Nephron progenitor cell (in vitro differentiated cells): Measurements from ENCODE around the gene P2RY11.

Experiments used
- DNase-seq: peaks from one replicate; pipeline ENCODE4 v3.0.0; 2021
- H3K27ac Mint-ChIP-seq: 2 replicates; pipeline ENCODE4 v1.8.0; 2021; ENCODE audit warnings: mild to moderate bottlenecking, moderate library complexity, mixed read lengths
- H3K27me3 Mint-ChIP-seq: 2 replicates; pipeline ENCODE4 v1.8.0; 2021; ENCODE audit warnings: mild to moderate bottlenecking, low read depth, mixed read lengths; ENCODE audit not compliant: poor library complexity
- H3K36me3 Mint-ChIP-seq: 2 replicates; pipeline ENCODE4 v1.8.0; 2021; ENCODE audit warnings: low read depth, mixed read lengths
- H3K4me1 Mint-ChIP-seq: 2 replicates; pipeline ENCODE4 v1.8.0; 2021; ENCODE audit warnings: mixed read lengths
- H3K4me3 Mint-ChIP-seq: 2 replicates; pipeline ENCODE4 v1.8.0; 2021; ENCODE audit warnings: mild to moderate bottlenecking, moderate library complexity, mixed read lengths
- H3K9me3 Mint-ChIP-seq: 2 replicates; pipeline ENCODE4 v1.8.0; 2021; ENCODE audit warnings: mild to moderate bottlenecking, moderate library complexity, mixed read lengths
- TF ChIP-seq, protein P1 (sequence below): fragments of 200-600 bp; sonication (generic); IDR thresholded peaks from 2 replicates; pipeline ENCODE4 v1.5.0; 2021; ENCODE audit warnings: antibody characterized with exemption

P2RY11 gene

DNA sequence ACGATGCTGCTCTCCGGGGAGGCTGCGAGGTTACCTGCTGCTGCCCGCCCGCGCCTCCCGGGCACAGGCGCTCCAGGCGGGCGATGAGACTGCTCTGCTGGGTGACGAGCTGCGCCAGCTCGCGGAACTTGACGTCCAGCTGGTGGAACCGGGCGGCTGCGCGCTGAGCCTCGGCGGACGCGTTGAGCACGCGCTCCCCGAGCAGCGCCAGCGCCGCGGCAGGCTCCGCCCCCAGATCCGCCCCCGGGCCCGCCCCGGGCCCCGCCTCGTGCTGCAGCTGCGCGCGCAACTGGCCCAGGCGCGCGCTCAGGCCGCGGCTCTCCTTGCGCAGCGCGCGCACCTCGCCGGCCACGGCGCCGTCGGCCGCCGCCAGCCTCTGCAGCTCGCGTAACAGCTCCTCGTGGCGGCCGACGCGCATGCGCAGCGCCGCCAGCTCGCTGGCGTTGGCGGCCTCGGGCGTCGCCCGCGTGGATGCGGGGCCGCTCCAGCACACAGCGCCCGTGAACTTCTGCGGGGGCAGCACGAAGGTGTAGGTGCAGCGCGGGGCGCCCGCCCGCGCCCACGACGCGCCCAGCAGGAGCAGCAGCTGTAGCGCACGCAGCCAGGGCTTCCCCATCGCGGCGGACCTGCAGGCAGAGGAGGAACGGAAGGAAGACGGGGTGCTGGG, 15.4 kb upstream of the P2RY11 start:
- TF ChIP-seq, protein P1, sequence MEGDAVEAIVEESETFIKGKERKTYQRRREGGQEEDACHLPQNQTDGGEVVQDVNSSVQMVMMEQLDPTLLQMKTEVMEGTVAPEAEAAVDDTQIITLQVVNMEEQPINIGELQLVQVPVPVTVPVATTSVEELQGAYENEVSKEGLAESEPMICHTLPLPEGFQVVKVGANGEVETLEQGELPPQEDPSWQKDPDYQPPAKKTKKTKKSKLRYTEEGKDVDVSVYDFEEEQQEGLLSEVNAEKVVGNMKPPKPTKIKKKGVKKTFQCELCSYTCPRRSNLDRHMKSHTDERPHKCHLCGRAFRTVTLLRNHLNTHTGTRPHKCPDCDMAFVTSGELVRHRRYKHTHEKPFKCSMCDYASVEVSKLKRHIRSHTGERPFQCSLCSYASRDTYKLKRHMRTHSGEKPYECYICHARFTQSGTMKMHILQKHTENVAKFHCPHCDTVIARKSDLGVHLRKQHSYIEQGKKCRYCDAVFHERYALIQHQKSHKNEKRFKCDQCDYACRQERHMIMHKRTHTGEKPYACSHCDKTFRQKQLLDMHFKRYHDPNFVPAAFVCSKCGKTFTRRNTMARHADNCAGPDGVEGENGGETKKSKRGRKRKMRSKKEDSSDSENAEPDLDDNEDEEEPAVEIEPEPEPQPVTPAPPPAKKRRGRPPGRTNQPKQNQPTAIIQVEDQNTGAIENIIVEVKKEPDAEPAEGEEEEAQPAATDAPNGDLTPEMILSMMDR, result no peak

GRCh38 chr19:10096615-10096963, 14.9 kb upstream of the P2RY11 start:
- Mint-ChIP-seq H3K4me1 (peaks cover 21% of the 10 kb centered on the region), H3K4me3 (no peak overlapping the region), H3K36me3 (no peaks in the 10 kb centered on the region), H3K27me3 (peaks cover 69% of the 10 kb centered on the region), H3K27ac (no peak overlapping the region), H3K9me3 (peaks cover 1% of the 10 kb centered on the region)
- no peak for DNase-seq
- TF ChIP-seq, protein P1, result no peak

More for the DNA sequence above, 15.4 kb upstream of the P2RY11 start:
- Mint-ChIP-seq H3K4me3 (no peak overlapping the region), H3K4me1 (peaks cover 21% of the 10 kb centered on the region), H3K27ac (no peak overlapping the region), H3K27me3 (peaks cover 71% of the 10 kb centered on the region), H3K9me3 (peaks cover 3% of the 10 kb centered on the region), H3K36me3 (no peaks in the 10 kb centered on the region)
- peak; percentile 91 for DNase-seq

DNA sequence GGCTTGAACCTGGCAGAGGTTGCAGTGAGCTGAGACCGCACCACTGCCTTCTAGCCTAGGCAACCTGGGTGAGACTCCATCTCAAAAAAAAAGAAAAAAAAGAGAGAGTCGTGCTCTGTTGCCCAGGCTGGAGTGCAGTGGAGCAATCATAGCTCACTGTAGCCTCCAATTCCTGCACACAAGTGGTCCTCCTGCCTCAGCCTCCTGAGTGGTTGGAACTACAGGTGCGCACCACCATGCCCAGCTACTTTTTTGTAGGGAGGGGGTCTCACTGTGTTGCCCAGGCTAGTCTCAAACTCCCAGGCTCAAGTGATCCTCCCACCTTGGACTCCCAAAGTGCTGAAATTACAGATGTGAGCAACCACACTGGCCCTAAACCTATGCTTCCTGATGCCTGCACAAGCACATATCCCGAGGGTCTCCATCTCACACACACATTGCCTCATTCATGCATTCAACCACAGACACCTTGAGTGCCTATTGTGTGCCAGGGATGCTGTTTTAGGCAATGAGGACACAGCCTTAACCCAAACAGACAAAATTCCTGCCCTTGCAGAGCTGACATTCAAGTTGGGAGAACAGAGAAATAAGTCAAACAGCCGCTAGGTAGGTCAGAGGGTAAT, 11.2 kb upstream of the P2RY11 start:
- H3K9me3 Mint-ChIP-seq, result no peaks in the 10 kb centered on the region
- TF ChIP-seq, protein P1, result no peak
- peaks cover 49% of the 10 kb centered on the region for H3K4me1 Mint-ChIP-seq
- no peak overlapping the region for H3K4me3 Mint-ChIP-seq
- peaks cover 53% of the 10 kb centered on the region for H3K27me3 Mint-ChIP-seq
- DNase-seq, result no peak
- no peaks in the 10 kb centered on the region for H3K36me3 Mint-ChIP-seq
- H3K27ac Mint-ChIP-seq, result no peak overlapping the region

GRCh38 chr19:10102787-10103236, 8.7 kb upstream of the P2RY11 start:
- DNase-seq, result no peak
- Mint-ChIP-seq H3K9me3 (no peaks in the 10 kb centered on the region), H3K36me3 (peaks cover 9% of the 10 kb centered on the region), H3K27me3 (peaks cover 34% of the 10 kb centered on the region), H3K4me3 (no peak overlapping the region), H3K27ac (no peak overlapping the region), H3K4me1 (peaks cover 64% of the 10 kb centered on the region)
- TF ChIP-seq, protein P1, result no peak

GRCh38 chr19:10104130-10104513, 7.4 kb upstream of the P2RY11 start:
- peaks cover 54% of the 10 kb centered on the region for H3K4me1 Mint-ChIP-seq
- peaks cover 19% of the 10 kb centered on the region for H3K36me3 Mint-ChIP-seq
- no peak for DNase-seq
- no peaks in the 10 kb centered on the region for H3K9me3 Mint-ChIP-seq
- no peak overlapping the region for H3K4me3 Mint-ChIP-seq
- TF ChIP-seq, protein P1, result no peak
- peaks cover 26% of the 10 kb centered on the region for H3K27me3 Mint-ChIP-seq
- H3K27ac Mint-ChIP-seq, result no peak overlapping the region
